ENCODE results near the gene CCDC177.
A peak's percentile ranks its signal among the peaks of the same experiment; 100 is the strongest.

Gene CCDC177

DNA sequence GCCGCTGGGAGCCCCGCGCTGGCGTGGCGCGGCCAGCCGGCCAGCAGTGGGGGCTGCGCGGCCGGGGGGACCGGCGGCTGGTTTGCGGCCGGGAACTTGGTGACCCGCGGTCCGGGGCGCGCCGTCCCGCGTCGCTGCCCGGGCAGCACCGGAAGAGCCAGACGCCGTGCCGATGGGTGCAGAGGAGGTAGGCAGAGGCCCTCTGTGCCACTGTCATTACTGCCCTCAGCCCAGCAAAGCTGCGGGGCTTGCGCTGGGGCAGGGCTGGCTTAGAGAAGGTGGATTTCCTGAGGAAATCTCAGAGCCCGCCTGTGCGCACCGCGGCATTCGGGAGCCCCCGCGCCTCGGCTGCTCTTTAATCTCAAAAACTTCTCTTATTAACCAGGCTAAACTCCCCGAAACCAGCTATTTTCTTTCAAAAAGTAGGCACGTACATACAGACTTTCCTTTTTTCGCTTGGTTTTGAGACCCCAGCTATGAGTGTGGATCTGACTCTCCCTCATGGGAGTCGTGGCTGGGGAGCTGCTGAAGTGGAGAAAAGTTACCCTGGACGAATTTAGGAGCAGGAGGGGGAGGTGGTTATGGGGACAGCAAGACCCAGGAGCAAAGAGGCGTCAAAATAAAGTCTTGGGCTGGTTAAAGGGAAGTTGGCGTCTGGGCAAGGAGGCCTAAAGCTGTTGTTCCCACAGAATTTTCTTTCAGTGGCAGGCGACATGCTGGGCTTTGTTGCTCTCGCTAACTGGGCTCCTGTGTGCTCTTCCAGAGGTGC lies 37.5 kb upstream of the CCDC177 start:
- H3K4me3 ChIP-seq (ENCODE audit: control insufficient read depth, low read depth, low read length), result peak overlapping the region; percentile 82
- no peak for DNase-seq (ENCODE audit: low read depth)
- TF ChIP-seq, protein P1, sequence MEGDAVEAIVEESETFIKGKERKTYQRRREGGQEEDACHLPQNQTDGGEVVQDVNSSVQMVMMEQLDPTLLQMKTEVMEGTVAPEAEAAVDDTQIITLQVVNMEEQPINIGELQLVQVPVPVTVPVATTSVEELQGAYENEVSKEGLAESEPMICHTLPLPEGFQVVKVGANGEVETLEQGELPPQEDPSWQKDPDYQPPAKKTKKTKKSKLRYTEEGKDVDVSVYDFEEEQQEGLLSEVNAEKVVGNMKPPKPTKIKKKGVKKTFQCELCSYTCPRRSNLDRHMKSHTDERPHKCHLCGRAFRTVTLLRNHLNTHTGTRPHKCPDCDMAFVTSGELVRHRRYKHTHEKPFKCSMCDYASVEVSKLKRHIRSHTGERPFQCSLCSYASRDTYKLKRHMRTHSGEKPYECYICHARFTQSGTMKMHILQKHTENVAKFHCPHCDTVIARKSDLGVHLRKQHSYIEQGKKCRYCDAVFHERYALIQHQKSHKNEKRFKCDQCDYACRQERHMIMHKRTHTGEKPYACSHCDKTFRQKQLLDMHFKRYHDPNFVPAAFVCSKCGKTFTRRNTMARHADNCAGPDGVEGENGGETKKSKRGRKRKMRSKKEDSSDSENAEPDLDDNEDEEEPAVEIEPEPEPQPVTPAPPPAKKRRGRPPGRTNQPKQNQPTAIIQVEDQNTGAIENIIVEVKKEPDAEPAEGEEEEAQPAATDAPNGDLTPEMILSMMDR (IDR thresholded peaks at IDR 0.05; ENCODE audit: control insufficient read depth, insufficient read depth, low read depth, low read length, missing control alignments), result no peak

DNA sequence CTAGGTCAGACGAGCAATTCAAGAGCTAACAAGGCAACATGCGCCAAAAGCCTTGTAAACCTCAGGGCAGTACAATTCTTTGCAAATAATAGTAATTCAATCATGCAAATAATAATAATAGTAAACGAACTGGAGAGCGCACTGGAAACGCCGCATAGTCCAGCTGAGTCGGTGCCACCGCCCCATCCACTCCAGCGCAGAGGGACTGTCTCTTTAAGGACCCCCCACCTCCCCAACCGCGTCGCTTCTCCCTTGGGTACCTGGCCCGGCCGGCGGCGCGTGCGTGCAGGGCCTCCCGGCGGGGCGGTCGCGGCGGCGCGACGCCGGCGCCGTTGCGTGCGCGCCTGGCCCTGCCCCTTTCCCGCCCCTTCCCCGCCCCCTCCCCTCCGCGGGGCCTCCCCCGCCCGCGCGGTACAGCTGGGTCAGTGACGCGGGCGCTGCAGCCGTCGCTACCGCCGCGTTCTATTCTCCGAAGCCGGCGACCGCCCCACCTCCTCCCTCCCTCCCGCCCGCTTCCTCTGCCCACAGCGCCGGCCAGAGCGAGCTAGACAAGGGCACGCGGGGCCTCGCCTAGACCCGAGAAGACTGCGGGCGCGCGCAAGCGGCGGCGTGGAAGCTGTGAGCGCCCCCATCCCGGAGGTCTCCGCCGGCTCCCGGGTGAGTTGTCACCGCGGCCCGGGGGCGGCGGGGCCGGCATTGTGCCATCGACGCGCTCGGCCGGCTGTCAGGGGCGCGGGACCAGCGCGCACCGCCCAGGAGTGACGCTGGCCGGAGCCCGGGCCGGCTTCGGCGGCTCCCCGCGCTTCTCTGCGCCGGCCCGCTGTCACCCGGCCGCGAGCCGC lies 36.7 kb upstream of the CCDC177 start, which contains the start of gene SUSD6:
SUSD6 (plus strand) TSS at position 425 of the 842 bp plus-strand sequence. CDS start 46,997 bp downstream, outside the sequence.
- peak; percentile 46 for DNase-seq (ENCODE audit: low read depth)
- H3K4me3 ChIP-seq (ENCODE audit: control insufficient read depth, low read depth, low read length), result peak within 1 kb of the TSS; percentile 82
- TF ChIP-seq, protein P1 (IDR thresholded peaks at IDR 0.05; ENCODE audit: control insufficient read depth, insufficient read depth, low read depth, low read length, missing control alignments), result no peak

DNA sequence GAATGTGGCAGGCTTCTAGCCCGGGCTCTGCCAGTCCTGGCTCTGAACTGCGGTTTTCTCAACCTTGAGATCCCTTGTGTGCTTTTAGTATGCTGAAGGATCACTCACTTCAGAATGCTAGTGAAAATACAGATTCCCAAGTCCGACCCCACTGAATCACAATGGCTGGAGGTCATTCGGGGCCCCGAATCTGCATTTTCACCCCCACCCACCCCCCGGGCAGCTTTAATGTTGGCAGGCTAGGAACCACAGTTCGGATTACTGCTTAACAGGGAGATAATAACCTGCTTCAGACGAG lies 36.2 kb upstream of the CCDC177 start:
- H3K4me3 ChIP-seq (ENCODE audit: control insufficient read depth, low read depth, low read length), result peak overlapping the region; percentile 56
- DNase-seq (ENCODE audit: low read depth), result no peak
- TF ChIP-seq, protein P1 (IDR thresholded peaks at IDR 0.05; ENCODE audit: control insufficient read depth, insufficient read depth, low read depth, low read length, missing control alignments), result no peak

DNA sequence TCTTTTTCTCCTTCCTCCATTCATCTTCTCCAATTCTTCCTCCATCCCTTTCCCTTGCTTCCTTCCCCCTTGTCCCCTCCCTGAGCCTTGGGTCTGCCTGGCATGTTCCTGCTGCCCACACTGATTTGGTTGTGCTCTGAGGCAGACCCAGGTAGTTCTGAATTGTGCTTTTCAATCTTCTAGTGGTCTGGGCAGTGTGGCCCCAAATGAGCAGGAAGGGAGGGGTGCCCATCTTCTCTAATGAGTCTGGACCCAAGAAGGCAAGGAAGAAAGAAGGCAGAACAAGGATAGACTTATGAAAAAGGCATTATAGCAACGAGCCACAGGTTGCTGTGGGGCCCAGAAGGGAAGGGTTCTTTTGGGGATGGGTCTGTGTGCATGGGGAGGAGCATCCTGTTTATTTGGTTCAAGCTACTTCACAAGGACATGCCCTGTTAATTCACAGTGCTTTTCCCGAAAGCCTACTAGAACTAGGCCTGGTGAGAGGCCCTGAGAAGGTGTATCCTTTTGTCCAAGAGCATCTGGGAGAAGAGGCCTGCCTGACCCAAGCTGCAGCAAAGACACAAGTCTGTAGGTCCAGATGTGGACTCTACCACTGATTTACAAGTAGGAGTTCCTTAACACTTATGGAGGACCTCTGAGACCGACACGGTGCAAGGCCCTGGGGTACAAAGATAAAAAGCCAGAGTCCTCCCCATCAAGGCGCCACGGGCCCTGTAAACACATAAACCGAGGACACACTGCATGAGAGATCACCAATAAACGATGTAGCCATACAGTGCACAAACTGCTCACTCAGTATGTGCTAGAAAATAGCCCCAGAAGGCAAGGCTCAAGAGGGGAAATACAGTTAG lies 35.6 kb upstream of the CCDC177 start:
- TF ChIP-seq, protein P1 (IDR thresholded peaks at IDR 0.05; ENCODE audit: control insufficient read depth, insufficient read depth, low read depth, low read length, missing control alignments), result no peak
- H3K4me3 ChIP-seq (ENCODE audit: control insufficient read depth, low read depth, low read length), result peak overlapping the region; percentile 56
- no peak for DNase-seq (ENCODE audit: low read depth)

- DNase-seq (ENCODE audit: low read depth), result no peak
- TF ChIP-seq, protein P1 (IDR thresholded peaks at IDR 0.05; ENCODE audit: control insufficient read depth, insufficient read depth, low read depth, low read length, missing control alignments), result no peak
- no peak overlapping the region for H3K4me3 ChIP-seq (ENCODE audit: control insufficient read depth, low read depth, low read length)
Observed at GRCh38 chr14:69606258-69607184, 31.9 kb upstream of the CCDC177 start.
